Skeletal muscle tissue (tissue), 4 donors: Measurements from ENCODE around the gene CALHM3. TPM values are rescaled to one million over a fixed set of nuclear protein-coding genes. Genes with fewer than 3 reads are reported as not detected.

Experiments
- H3K27ac ChIP-seq: one replicate; pipeline ENCODE4 v1.7.0; 2013; ENCODE audit warnings: mild to moderate bottlenecking, low read depth, low read length, inconsistent platforms
- H3K27me3 ChIP-seq, 3 donors: one replicate each; pipeline ENCODE4 v1.7.0; 2013; ENCODE audit warnings: low read length in 3 of 3; ENCODE audit not compliant: control insufficient read depth in 3 of 3, insufficient read depth in 3 of 3
- H3K36me3 ChIP-seq, 3 donors: one replicate each; pipeline ENCODE4 v1.7.0; 2013; ENCODE audit warnings: low read length in 3 of 3; ENCODE audit not compliant: control insufficient read depth in 3 of 3, insufficient read depth in 3 of 3
- H3K4me1 ChIP-seq, 3 donors: one replicate each; pipeline ENCODE4 v1.7.0; 2013; ENCODE audit warnings: low read length in 3 of 3, mild to moderate bottlenecking in 3 of 3; ENCODE audit not compliant: control insufficient read depth in 3 of 3, insufficient read depth in 3 of 3
- H3K4me3 ChIP-seq, 3 donors: one replicate each; pipeline ENCODE4 v1.7.0; 2013; ENCODE audit warnings: low read length in 3 of 3
- H3K9ac ChIP-seq, 3 donors: one replicate each; pipeline ENCODE4 v1.7.0; 2013; ENCODE audit warnings: low read length in 3 of 3, mild to moderate bottlenecking in 3 of 3, moderate library complexity in 2 of 3, low read depth in 1 of 3
- H3K9me3 ChIP-seq, 3 donors: one replicate each; pipeline ENCODE4 v1.7.0; 2013; ENCODE audit warnings: low read length in 3 of 3; ENCODE audit not compliant: control insufficient read depth in 3 of 3
- total RNA-seq: library from RNA; depleted of rRNA; stranded (reverse); fragments of >200 nt; gene quantifications from one replicate; pipeline ENCODE4 v1.2.3, GENCODE V29; 2014
- donor health status: Osteomylitis.

CALHM3 gene
- total RNA-seq, 1 donor from 2014 or later = not detected

GRCh38 chr10:103445366-103445765 is 33.7 kb downstream of the CALHM3 start:
- peak overlapping the region in 1 of 3 donors; percentile 45 for H3K9ac ChIP-seq

DNA sequence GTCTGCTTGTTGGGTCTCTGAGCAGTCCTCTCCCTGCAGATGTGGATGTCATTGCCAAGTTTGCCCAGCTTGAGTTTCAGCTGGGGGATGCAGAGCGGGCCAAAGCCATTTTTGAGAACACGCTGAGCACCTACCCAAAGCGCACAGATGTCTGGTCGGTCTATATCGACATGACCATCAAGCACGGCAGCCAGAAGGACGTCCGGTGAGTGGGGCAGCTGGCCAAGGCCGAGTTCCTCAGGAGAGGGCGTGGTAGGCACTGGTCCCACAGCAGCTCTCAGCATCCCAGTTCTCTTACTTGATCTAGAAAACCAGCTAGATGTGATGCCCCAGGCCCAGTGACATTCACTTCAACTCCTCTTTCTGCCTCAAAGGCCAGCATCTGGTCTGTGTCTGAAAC is 34.6 kb downstream of the CALHM3 start:
- no peak overlapping the region for H3K9ac ChIP-seq
- no peaks in the 10 kb centered on the region for H3K9me3 ChIP-seq
- H3K27ac ChIP-seq = no peak overlapping the region
- H3K4me3 ChIP-seq = no peak overlapping the region
- H3K36me3 ChIP-seq = peaks cover 72 to 80% (median 78%) of the 10 kb centered on the region in 3 donors
- H3K4me1 ChIP-seq = peaks cover 59 to 67% (median 62%) of the 10 kb centered on the region in 3 donors
- H3K27me3 ChIP-seq = no peaks in the 10 kb centered on the region

More at GRCh38 chr10:103445366-103445765, 33.7 kb downstream of the CALHM3 start:
- Histone ChIP-seq H3K4me1 (peaks cover 68 to 76% (median 71%) of the 10 kb centered on the region in 3 donors), H3K36me3 (peaks cover 68 to 79% (median 75%) of the 10 kb centered on the region in 3 donors), H3K27me3 (no peaks in the 10 kb centered on the region), H3K4me3 (peak overlapping the region in 1 of 3 donors; percentile 25), H3K27ac (peak overlapping the region; percentile 86), H3K9me3 (no peaks in the 10 kb centered on the region)

DNA sequence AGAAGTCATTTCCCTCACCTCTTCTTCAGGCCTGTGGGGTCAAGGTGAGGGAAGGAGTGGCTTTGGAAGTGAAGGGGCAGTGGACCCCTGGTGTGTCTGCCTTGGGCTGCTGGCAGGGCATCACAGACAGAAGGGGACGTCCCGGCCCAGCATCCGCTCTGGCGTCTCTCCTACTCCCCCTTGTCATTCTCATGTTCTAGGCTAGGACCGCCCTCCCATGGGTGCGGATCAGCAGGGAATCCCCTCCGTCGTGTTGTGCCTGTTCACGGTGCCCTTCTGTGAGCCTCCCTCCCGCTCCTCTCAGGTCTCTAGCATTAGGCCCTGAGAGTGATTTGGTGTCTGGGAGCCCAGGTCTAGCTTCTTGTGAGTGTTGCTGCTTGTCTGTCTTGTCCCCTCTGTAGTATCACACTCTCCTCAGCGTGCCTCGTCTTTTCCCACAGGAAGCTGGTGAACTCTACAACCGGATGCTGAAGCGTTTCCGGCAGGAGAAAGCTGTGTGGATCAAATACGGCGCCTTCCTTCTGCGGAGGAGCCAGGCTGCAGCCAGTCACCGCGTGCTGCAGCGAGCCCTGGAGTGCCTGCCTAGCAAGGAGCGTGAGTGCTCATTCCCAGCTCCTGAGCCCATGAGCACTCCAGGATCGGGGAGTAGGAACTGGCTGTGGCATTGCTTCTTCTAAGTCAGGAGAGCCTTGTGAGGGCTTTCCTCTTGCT is 35.4 kb downstream of the CALHM3 start:
- Histone ChIP-seq H3K36me3 (peaks cover 69 to 81% (median 80%) of the 10 kb centered on the region in 3 donors), H3K9me3 (no peaks in the 10 kb centered on the region), H3K27ac (no peak overlapping the region), H3K27me3 (no peaks in the 10 kb centered on the region), H3K4me1 (peaks cover 50 to 60% (median 54%) of the 10 kb centered on the region in 3 donors), H3K9ac (no peak overlapping the region), H3K4me3 (no peak overlapping the region)

DNA sequence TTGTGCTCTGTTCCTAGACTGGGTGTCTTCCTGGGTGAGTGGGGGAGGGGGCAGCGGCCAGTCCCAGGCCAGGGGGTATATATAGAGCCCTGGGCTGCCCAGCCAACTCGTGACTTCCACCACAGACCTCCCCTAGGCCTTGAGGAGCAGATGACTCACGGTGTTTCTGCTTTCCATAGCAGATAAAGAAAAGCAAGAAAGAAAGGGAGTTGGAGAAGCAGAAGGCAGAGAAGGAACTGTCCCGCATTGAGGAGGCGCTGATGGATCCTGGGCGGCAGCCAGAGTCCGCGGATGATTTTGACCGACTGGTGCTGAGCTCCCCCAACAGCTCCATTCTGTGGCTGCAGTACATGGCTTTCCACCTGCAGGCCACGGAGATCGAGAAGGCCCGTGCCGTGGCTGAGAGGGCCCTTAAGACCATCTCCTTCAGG is 37.0 kb downstream of the CALHM3 start:
- H3K9me3 ChIP-seq = no peaks in the 10 kb centered on the region
- peak overlapping the region; percentile 60 for H3K27ac ChIP-seq
- peaks cover 42 to 52% (median 44%) of the 10 kb centered on the region in 3 donors for H3K4me1 ChIP-seq
- peak overlapping the region in 1 of 3 donors; percentile 37 for H3K9ac ChIP-seq
- peaks cover 75 to 84% (median 81%) of the 10 kb centered on the region in 3 donors for H3K36me3 ChIP-seq
- no peak overlapping the region for H3K4me3 ChIP-seq
- H3K27me3 ChIP-seq = no peaks in the 10 kb centered on the region

DNA sequence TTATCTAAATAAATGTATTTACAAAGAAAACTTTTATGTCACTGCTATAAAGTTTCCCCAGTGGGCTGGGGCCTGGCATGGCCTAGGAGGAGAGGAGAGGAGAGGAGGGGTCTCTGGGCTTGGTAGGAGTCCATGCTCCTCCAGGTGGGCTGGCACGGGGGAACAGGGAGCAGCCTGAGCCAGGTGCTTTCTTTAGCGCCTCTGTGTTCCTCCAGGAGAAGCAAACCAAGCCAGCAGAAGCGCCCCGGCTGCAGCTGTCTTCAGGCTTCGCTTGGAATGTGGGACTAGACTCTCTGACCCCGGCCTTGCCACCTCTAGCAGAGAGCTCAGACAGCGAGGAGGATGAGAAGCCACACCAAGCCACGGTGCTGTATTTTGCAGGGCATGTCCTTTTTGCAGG is 37.4 kb downstream of the CALHM3 start:
- Histone ChIP-seq H3K9me3 (no peaks in the 10 kb centered on the region), H3K27ac (peak overlapping the region; percentile 60), H3K9ac (peak overlapping the region in 1 of 3 donors; percentile 37), H3K4me1 (peaks cover 38 to 48% (median 40%) of the 10 kb centered on the region in 3 donors), H3K27me3 (no peaks in the 10 kb centered on the region), H3K36me3 (peaks cover 74 to 85% (median 81%) of the 10 kb centered on the region in 3 donors), H3K4me3 (no peak overlapping the region)

GRCh38 chr10:103441206-103441605 is 37.8 kb downstream of the CALHM3 start:
- peak overlapping the region; percentile 60 for H3K27ac ChIP-seq

DNA sequence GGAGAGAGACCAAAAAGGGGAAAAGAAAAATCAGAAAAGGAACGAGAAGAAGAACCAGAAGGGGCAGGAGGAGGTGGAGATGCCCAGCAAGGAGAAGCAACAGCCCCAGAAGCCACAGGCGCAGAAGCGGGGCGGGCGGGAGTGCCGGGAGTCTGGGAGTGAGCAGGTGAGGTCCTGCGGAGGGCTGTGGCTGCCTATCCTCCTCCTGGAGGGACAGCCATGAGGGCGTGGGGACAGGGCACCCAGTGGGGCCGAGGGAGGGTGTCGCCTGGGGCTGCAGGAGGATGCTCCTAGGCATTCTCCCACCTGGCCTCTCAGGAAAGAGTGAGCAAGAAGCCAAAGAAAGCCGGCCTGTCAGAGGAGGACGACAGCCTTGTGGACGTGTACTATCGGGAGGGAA is 38.6 kb downstream of the CALHM3 start:
- H3K4me3 ChIP-seq = no peak overlapping the region
- peaks cover 29 to 38% (median 34%) of the 10 kb centered on the region in 3 donors for H3K4me1 ChIP-seq
- H3K9ac ChIP-seq = no peak overlapping the region
- no peak overlapping the region for H3K27ac ChIP-seq
- peaks cover 73 to 84% (median 79%) of the 10 kb centered on the region in 3 donors for H3K36me3 ChIP-seq
- no peaks in the 10 kb centered on the region for H3K27me3 ChIP-seq
- H3K9me3 ChIP-seq = no peaks in the 10 kb centered on the region

More at GRCh38 chr10:103441206-103441605, 37.8 kb downstream of the CALHM3 start:
- Histone ChIP-seq H3K9ac (no peak overlapping the region), H3K4me1 (peaks cover 34 to 44% (median 40%) of the 10 kb centered on the region in 3 donors), H3K9me3 (no peaks in the 10 kb centered on the region), H3K4me3 (no peak overlapping the region), H3K36me3 (peaks cover 78 to 87% (median 83%) of the 10 kb centered on the region in 3 donors), H3K27me3 (no peaks in the 10 kb centered on the region)

GRCh38 chr10:103439776-103440175 is 39.3 kb downstream of the CALHM3 start:
- Histone ChIP-seq H3K36me3 (peaks cover 67 to 81% (median 75%) of the 10 kb centered on the region in 3 donors), H3K4me3 (no peak overlapping the region), H3K27me3 (no peaks in the 10 kb centered on the region), H3K27ac (no peak overlapping the region), H3K4me1 (peaks cover 24 to 32% (median 28%) of the 10 kb centered on the region in 3 donors), H3K9me3 (no peaks in the 10 kb centered on the region), H3K9ac (no peak overlapping the region)

DNA sequence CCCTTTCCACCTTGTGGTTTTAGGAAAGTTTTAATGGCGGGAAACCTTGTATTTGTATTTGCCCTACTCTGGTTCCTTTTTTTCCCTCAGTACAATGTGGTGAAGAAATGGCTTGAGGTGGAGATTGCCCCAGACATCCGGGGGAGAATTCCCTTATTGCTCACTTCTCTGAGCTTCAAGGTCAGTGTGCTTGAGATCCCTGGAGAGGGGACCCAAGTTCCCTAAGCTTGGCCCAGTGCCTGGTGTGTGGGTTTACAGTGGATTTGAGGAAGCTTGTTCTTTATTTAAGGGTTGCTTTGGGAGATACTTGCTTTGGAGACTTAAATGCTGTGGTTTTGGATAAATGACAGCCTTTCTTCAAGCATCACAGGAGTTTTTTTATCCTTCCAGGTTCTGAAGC is 45.2 kb downstream of the CALHM3 start:
- no peak overlapping the region for H3K9ac ChIP-seq
- H3K27ac ChIP-seq = peak overlapping the region; percentile 22
- H3K4me3 ChIP-seq = no peak overlapping the region
- peaks cover 32 to 54% (median 54%) of the 10 kb centered on the region in 3 donors for H3K36me3 ChIP-seq
- no peaks in the 10 kb centered on the region for H3K9me3 ChIP-seq
- H3K27me3 ChIP-seq = no peaks in the 10 kb centered on the region
- H3K4me1 ChIP-seq = peaks cover 0 to 3% (median 2%) of the 10 kb centered on the region in 3 donors

DNA sequence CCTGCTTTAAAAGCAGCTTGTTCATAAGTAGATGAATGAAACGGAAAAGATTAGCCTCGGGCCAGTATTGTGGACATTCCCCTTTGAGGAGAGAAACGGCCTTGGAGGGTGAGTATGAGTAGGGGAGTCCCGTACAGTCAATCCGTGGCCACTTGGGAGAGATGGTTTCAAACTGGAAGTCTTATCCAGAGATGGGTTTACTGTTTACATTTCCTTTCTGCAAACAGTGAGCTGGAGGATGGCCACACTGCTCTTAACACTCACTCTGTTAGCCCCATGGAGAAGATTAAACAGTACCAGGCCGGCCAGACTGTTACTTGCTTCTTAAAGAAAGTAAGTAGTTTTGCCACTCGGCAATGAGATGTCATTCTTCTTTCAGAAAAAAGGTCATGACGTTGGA is 47.1 kb downstream of the CALHM3 start:
- Histone ChIP-seq H3K27me3 (no peaks in the 10 kb centered on the region), H3K4me3 (no peak overlapping the region), H3K9me3 (no peaks in the 10 kb centered on the region), H3K36me3 (peaks cover 23 to 39% (median 37%) of the 10 kb centered on the region in 3 donors), H3K4me1 (peaks cover 0 to 3% (median 2%) of the 10 kb centered on the region in 3 donors), H3K27ac (no peak overlapping the region), H3K9ac (no peak overlapping the region)
